DOHH2 (cell line): ENCODE results near the gene CMSS1.

Experiments
- EZH2phosphoT487 ChIP-seq: fragments of 200-600 bp; sonication (generic); IDR thresholded peaks from 2 replicates; pipeline ENCODE4 v1.6.1; 2017; ENCODE audit warnings: borderline replicate concordance, mild to moderate bottlenecking, antibody characterized with exemption, low read length, moderate library complexity, mixed read lengths
- TF ChIP-seq, protein P1 (sequence below): fragments of 200-600 bp; sonication (generic); IDR thresholded peaks from one replicate; pipeline ENCODE4 v1.5.1; 2014; ENCODE audit warnings: antibody characterized with exemption, mild to moderate bottlenecking, low read depth, low read length; ENCODE audit not compliant: poor library complexity, severe bottlenecking

DNA sequence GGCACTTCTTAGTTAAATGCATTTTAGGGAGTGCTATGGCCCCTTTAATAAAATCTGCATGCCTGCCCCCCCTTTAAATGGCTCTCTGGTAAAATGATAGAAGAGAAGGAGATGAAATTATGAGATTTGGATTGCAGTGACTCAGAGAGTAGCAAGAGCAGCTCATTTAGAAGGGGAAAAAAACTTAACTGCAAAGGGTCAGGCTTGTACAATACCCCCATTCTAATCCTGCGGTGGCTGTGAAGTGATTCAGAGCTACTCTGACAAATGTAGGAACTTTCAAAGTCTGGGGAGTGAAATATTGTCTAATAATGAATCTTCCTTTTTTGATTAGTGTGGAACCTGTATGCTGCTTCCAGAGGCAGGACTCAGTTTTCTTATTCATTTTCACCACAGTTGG lies 399.1 kb downstream of the CMSS1 start:
- TF ChIP-seq, protein P1, sequence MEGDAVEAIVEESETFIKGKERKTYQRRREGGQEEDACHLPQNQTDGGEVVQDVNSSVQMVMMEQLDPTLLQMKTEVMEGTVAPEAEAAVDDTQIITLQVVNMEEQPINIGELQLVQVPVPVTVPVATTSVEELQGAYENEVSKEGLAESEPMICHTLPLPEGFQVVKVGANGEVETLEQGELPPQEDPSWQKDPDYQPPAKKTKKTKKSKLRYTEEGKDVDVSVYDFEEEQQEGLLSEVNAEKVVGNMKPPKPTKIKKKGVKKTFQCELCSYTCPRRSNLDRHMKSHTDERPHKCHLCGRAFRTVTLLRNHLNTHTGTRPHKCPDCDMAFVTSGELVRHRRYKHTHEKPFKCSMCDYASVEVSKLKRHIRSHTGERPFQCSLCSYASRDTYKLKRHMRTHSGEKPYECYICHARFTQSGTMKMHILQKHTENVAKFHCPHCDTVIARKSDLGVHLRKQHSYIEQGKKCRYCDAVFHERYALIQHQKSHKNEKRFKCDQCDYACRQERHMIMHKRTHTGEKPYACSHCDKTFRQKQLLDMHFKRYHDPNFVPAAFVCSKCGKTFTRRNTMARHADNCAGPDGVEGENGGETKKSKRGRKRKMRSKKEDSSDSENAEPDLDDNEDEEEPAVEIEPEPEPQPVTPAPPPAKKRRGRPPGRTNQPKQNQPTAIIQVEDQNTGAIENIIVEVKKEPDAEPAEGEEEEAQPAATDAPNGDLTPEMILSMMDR, result no peak
- no peak for TF ChIP-seq EZH2phosphoT487
